GM12892 (cell line): ENCODE data around the gene TSHZ1.

Experiments
- POLR2A ChIP-seq: IDR thresholded peaks from 2 replicates; pipeline ENCODE4 v1.6.1; 2011; ENCODE audit warnings: low read depth, low read length, control low read depth
- POLR2AphosphoS5 ChIP-seq: IDR thresholded peaks from 2 replicates; pipeline ENCODE4 v1.6.1; 2011; ENCODE audit warnings: low read depth, low read length, control low read depth

DNA sequence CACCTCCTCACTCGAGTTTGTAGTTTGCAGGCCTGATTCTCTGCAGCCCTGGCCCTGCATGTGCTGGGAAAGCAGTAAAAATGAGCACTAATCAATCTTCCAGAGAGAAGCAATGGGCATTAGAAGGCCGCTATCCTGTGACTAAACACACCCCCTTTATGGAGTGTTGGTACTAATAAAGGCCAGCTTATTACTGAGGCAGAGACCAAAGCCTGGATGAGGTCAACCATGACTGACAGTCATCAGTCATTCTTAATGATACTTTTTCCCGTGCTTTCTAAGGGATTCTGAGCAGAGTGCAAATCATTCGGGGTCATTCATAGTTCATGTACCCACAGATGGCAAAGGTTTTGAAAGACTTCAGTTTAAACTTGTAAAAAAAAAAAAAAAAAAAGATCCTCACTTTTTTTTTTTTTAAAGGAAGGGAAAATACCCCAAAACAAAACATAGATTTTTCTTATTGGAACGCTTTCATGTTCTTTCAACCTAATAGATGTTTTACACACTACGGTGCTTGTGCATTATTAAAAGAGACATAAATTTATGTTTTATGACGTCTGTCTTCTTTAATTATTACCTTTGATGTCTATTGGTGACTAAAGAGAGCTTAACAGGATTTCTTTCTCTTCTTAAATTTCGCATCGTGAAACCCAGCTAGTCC, 13.2 kb downstream of the TSHZ1 start:
- TF ChIP-seq POLR2A (no peak), POLR2AphosphoS5 (no peak)
